Hematopoietic multipotent progenitor cell treated with erythropoietin and hydrocortisone succinate and interleukin-3 and kit ligand, for 15 days (in vitro differentiated cells): ENCODE results near the gene CCR5.
A peak's percentile ranks its signal among the peaks of the same experiment; 100 is the strongest.

ENCODE experiments used
- DNase-seq: peaks from one replicate; pipeline ENCODE4 v3.0.0-alpha.2; 2015; ENCODE audit warnings: low spot score

Gene CCR5

DNA sequence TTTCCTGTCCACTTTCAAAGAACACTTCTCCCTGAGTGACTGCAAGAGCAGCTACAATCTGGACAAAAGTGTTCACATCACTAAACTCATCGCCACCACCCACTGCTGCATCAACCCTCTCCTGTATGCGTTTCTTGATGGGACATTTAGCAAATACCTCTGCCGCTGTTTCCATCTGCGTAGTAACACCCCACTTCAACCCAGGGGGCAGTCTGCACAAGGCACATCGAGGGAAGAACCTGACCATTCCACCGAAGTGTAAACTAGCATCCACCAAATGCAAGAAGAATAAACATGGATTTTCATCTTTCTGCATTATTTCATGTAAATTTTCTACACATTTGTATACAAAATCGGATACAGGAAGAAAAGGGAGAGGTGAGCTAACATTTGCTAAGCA is 38.1 kb downstream of the CCR5 start:
- DNase-seq: no peak

DNA sequence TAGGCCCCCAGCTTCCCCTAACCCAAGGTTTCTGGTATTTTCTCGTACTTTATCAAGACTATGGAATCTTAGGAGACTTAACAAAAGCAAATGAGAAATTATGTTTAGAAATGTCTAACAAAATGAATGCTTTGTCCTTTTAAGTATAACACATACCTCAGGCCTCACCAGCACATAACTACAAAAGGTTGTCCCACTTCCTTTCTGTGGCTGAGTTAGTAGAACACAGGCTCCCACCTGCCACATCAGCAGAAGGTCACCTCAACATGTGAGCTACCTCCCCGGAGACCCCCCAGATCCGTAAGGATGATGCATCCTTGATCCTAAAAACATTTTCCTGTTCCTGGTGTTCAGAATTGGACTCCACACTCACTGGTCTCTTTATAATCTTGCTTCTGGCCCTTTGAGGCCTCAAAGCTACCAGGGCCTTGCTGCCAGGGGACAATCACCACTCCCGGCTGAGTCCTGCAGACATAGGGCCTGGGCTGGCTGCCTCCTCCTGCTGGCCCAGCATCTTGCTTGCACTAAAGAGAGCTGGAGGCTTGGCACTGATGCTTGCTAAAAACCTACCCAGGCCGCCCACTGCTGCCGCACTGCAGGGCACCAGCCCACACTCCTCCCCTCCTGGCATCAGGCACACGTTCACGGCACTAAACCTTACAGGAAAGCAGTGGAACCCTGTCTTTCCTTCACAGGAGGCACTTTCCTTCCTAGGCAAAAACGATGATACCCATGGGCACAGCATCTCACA is 39.2 kb downstream of the CCR5 start:
- no peak for DNase-seq

- DNase-seq: no peak
Observed at GRCh38 chr3:46410669-46411068, 39.9 kb downstream of the CCR5 start.

DNA sequence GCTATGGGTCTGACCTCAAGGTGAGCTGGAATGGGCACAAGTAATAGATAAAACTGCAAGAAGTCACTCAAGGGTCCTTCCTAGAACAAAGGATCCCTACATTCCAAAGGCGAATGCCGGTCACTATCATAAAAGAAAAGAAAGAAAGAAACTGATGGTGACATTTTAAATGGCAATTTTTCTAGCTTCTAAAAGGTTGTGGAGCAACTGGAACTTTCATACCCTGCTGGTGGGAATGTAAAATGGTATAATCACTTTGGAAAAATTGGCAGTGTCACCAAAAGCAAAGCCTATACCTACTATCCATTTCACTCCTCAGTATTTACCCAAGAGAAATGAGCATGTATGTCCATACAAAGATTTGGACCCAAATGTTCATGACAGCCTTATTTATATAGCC is 40.5 kb downstream of the CCR5 start:
- no peak for DNase-seq

DNA sequence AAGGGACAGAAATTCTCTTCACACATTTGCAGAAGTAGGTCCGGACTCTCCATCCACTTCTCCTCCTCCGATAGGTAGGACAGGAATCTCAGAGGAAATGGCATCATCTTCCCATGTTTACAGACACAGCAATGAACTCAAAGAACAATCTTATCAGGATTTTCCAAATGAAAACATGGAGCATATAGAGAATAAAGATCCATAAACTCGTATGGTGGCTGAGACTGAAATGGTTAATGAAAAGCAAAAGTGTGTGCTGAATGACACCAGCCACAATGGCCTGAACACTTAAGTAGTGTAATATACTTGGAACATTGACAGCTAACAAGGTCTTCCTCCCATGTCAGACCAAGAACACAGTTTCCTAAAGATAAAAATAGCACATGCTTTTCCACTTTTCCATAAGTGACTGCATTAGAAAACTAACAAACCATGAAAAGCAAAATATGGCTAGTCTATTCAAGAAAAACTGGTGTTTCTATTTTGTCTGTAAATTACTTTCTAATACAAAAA is 42.1 kb downstream of the CCR5 start:
- DNase-seq: no peak

- no peak for DNase-seq
Observed at GRCh38 chr3:46413951-46414350, 43.2 kb downstream of the CCR5 start.

- DNase-seq: no peak
Observed at GRCh38 chr3:46414739-46415138, 44.0 kb downstream of the CCR5 start.

- DNase-seq: no peak
Observed at GRCh38 chr3:46416125-46416810, 45.5 kb downstream of the CCR5 start.

GRCh38 chr3:46416811-46417510 is 46.2 kb downstream of the CCR5 start:
- DNase-seq: no peak

- no peak for DNase-seq
Observed at GRCh38 chr3:46417841-46418611, 47.3 kb downstream of the CCR5 start.

DNA sequence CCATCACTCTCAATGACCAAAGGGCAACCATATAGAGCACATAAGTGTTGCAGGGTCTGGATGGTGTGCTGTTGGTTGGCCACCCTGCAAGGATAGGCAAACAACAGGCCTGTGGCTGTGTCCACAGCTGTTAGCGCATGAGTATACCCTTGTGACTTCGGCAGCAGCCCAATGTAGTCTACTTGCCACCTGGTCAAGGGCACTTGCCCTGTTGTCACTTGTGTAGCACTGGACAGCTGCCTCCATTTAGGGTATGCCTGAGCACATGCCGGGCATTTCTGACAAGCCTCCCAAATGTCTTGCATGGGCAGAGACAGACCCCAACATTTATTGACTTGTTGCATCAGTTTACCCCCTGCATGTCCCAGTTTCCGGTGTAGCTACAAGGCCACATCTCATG is 49.1 kb downstream of the CCR5 start:
- no peak for DNase-seq

GRCh38 chr3:46420931-46421330 is 50.2 kb downstream of the CCR5 start:
- DNase-seq: no peak

- DNase-seq: peak; percentile 32
Observed at GRCh38 chr3:46422617-46423016, 51.9 kb downstream of the CCR5 start.

GRCh38 chr3:46423588-46423987 is 52.8 kb downstream of the CCR5 start:
- no peak for DNase-seq
